ENCODE data around the gene RFC1. TPM values are rescaled to one million over a fixed set of nuclear protein-coding genes. Genes with fewer than 3 reads are reported as not detected.

Gene RFC1
- total RNA-seq (2011; cell fraction: chromatin; rRNA removed; ENCODE audit: low replicate concordance): 21.2 and 91.2 TPM in 2 replicates
- total RNA-seq (2011; cell fraction: nucleolus; rRNA removed): 13.3 and 22.0 TPM in 2 replicates
- total RNA-seq (2011; cell fraction: nucleoplasm; rRNA removed): 26.6 and 30.7 TPM in 2 replicates
- 50.9 and 76.3 TPM in 2 replicates for total RNA-seq (2014; rRNA removed)
- 70.1 and 81.9 TPM in 2 replicates for total RNA-seq (2014; rRNA removed; fragmentation: Illumina TruSeq; extraction: Trizol)
- total RNA-seq (2015; rRNA removed; fragmentation: Illumina TruSeq; extraction: Trizol): 71.2 and 72.5 TPM in 2 replicates
- total RNA-seq (2021): 42.7 and 45.2 TPM in 2 replicates
- polyA plus RNA-seq (2011; rRNA removed): 16.8 and 27.7 TPM in 2 replicates
- polyA plus RNA-seq (2011; cell fraction: cytosol; rRNA removed): 12.6 and 17.7 TPM in 2 replicates
- 19.6 and 27.8 TPM in 2 replicates for polyA plus RNA-seq (2011; cell fraction: nucleus; rRNA removed)
- polyA plus RNA-seq (2012): 37.2 and 40.9 TPM in 2 replicates
- 82.4 and 85.6 TPM in 2 replicates for polyA plus RNA-seq (2014; fragmentation: Illumina TruSeq; extraction: Trizol)
- 10 to 100 TPM; 25.2 to 42.3 TPM for polyA plus RNA-seq (2014; fragmentation: Nextera tagmentation; extraction: Ambion mirVana)
- 38.8 and 41.3 TPM in 2 replicates for polyA plus RNA-seq (2014; rRNA removed)
- 86.6 and 87.2 TPM in 2 replicates for polyA minus RNA-seq (2011; rRNA and poly(A)+ RNA removed)
- 29.2 and 41.1 TPM in 2 replicates for polyA minus RNA-seq (2011; cell fraction: cytosol; rRNA and poly(A)+ RNA removed)
- polyA minus RNA-seq (2011; cell fraction: nucleus; rRNA and poly(A)+ RNA removed): 18.3 and 34.5 TPM in 2 replicates
- percentile 86 among the genes with signal in this experiment for Bru-seq, nascent RNA
- percentile 88 among the genes with signal in this experiment for BruChase-seq, experiment 1, labeled RNA remaining after a 2-hour chase
- percentile 88 among the genes with signal in this experiment for BruChase-seq, experiment 2, labeled RNA remaining after a 6-hour chase
- long read RNA-seq, experiment 1, full-length matches to known transcripts: 47 of 128 reads
- long read RNA-seq, experiment 1, partial matches to known transcripts: 50 of 128 reads
- long read RNA-seq, experiment 1, other reads (novel, unspliced or antisense): 31 of 128 reads
- long read RNA-seq, experiment 2, full-length matches to known transcripts: 7 of 35 reads
- long read RNA-seq, experiment 2, partial matches to known transcripts: 11 of 35 reads
- long read RNA-seq, experiment 2, other reads (novel, unspliced or antisense): 17 of 35 reads
- long read RNA-seq, experiment 3, full-length matches to known transcripts: 3 of 28 reads
- long read RNA-seq, experiment 3, partial matches to known transcripts: 18 of 28 reads
- long read RNA-seq, experiment 3, other reads (novel, unspliced or antisense): 7 of 28 reads

GRCh38 chr4:39365830-39366771 is at the start of gene RFC1:
Gene RFC1, minus strand, starts transcription at chr4:39366362. Its CDS starts 121 bp downstream, at chr4:39366241.
- ChIA-PET CTCF (ENCODE audit: low intra/inter-chr PET ratio) (no interaction called here), POLR2A (interaction anchor here (0.6 to 2.2 kb wide), 11 partner anchors 9 to 488 kb away, joined by 3 to 9 read pairs (median 4); partner anchors contain the start of genes LIAS and RPL9)
- Histone ChIP-seq H3K27me3 (ENCODE audit: control insufficient read depth in 2 of 2, insufficient read depth in 2 of 2, low read length in 2 of 2) (no peaks in the 10 kb centered on the region), H3K9ac (ENCODE audit: insufficient read depth in 1 of 2, low read depth in 2 of 2, low read length in 2 of 2) (peak within 1 kb of the TSS; percentile 86 to 97), H3K27ac (ENCODE audit: extremely low read depth, low read depth, low read length) (peak within 1 kb of the TSS; percentile 74), H3K4me2 (ENCODE audit: insufficient read depth, low read length) (peak within 1 kb of the TSS; percentile 92), H4K20me1 (replicated peaks; ENCODE audit: control insufficient read depth, insufficient read depth, low read length) (no peaks in the 10 kb centered on the region), H3K79me2 (ENCODE audit: control insufficient read depth, insufficient read depth, low read length) (peaks cover 50% of the 10 kb centered on the region), H3K4me1 (replicated peaks in 1 of 2; ENCODE audit: control insufficient read depth in 2 of 2, insufficient read depth in 2 of 2, low read length in 2 of 2) (peaks cover 3 to 9% of the 10 kb centered on the region in 2 experiments; a peak in 3 of 5 replicates), H2AFZ (ENCODE audit: low read depth, low read length) (peak within 1 kb of the TSS; percentile 91), H3K9me3 (replicated peaks; ENCODE audit: control insufficient read depth, insufficient read depth, low read depth, low read length) (0 out of 2 replicates have a peak, but pooled peaks cover 2% of the 10 kb centered on the region), H3K4me3 (peak within 1 kb of the TSS; percentile 69), H3K9me1 (ENCODE audit: control insufficient read depth, insufficient read depth, low read length) (no peaks in the 10 kb centered on the region), H3K36me3 (ENCODE audit: control insufficient read depth, insufficient read depth, low read length) (peaks cover 3% of the 10 kb centered on the region; the same call in 1 of the 3 replicates)
- ATAC-seq: peak; percentile 91
- intact Hi-C loops (cut with micrococcal nuclease): no loop called here
- in situ Hi-C loops (cut with MboI): no loop called here
- peak; percentile 85 for FAIRE-seq
- DNase-seq (ENCODE audit: extremely low read depth in 1 of 4, low spot score in 3 of 4): peak; percentile 83 to 97 (median 88)
- 8% methylated on average over 47 of the region's 60 CpGs for WGBS (ENCODE audit: insufficient coverage, low coverage, missing lambda C conversion rate)
- no TSS peak for BruUV-seq (replicated peaks)
- peak; percentile 38; the same call in 1 of the 2 replicates for TF ChIP-seq EGR1 (conservative IDR thresholded peaks at IDR 0.05)
- TF ChIP-seq SMAD1 (IDR thresholded peaks at IDR 0.05; ENCODE audit: low read depth, low read length, partially characterized antibody): no peak
- no peak for TF ChIP-seq MCM2 (IDR thresholded peaks at IDR 0.05; ENCODE audit: low read depth)
- TF ChIP-seq SMARCA5 (IDR thresholded peaks at IDR 0.05): no peak
- peak; percentile 67 for TF ChIP-seq RUNX1 (IDR thresholded peaks at IDR 0.05; ENCODE audit: low read depth)
- TF ChIP-seq L3MBTL2 (IDR thresholded peaks at IDR 0.05): peak; percentile 100
- TF ChIP-seq PHF21A (IDR thresholded peaks at IDR 0.05; ENCODE audit: borderline replicate concordance, low read depth): no peak
- peak; percentile 68 for TF ChIP-seq KLF6 (CRISPR knock-in tag; IDR thresholded peaks at IDR 0.05; ENCODE audit: borderline replicate concordance)
- 0 out of 4 replicates have a peak, but pooled peaks of 1 of the 2 experiments have one; percentile 47 for TF ChIP-seq MLLT1 (IDR thresholded peaks at IDR 0.05)
